Activated CD8-positive, alpha-beta memory T cell treated with anti-CD3 and anti-CD28 coated beads, Interleukin-2, amount 10 ng/mL, durations not matched to agents 7 days and 5 days (primary cell): Measurements from ENCODE around the gene KRTCAP3. TPM values are rescaled to one million over a fixed set of nuclear protein-coding genes. Genes with fewer than 3 reads are reported as not detected.

Experiments used
- ATAC-seq: fragments of 150-1000 bp; cut with Tn5 transposase; one replicate; pipeline ENCODE4 v1.10.0; 2021; ENCODE audit warnings: moderate library complexity
- CTCF ChIA-PET: fragments of 350-600 bp; sonication (Branson Sonifier 250); formaldehyde crosslinking; loops from one replicate; lab custom pipeline; 2021; ENCODE audit warnings: antibody characterized with exemption; lab: Charles Lee
- DNase-seq: peaks from one replicate; pipeline ENCODE4 v3.0.0-alpha.2; 2020
- H3K27ac Mint-ChIP-seq: one replicate; pipeline ENCODE4 v1.8.0; 2021; ENCODE audit warnings: mild to moderate bottlenecking, mixed read lengths
- H3K27me3 Mint-ChIP-seq: one replicate; pipeline ENCODE4 v1.8.0; 2021; ENCODE audit warnings: mixed read lengths
- H3K36me3 Mint-ChIP-seq: one replicate; pipeline ENCODE4 v1.8.0; 2021; ENCODE audit warnings: mild to moderate bottlenecking, mixed read lengths
- H3K4me1 Mint-ChIP-seq: one replicate; pipeline ENCODE4 v1.8.0; 2021; ENCODE audit warnings: mixed read lengths
- H3K4me3 Mint-ChIP-seq: one replicate; pipeline ENCODE4 v1.8.0; 2021; ENCODE audit warnings: mild to moderate bottlenecking, moderate library complexity, mixed read lengths
- H3K9me3 Mint-ChIP-seq: one replicate; pipeline ENCODE4 v1.8.0; 2022; ENCODE audit warnings: low read depth, mixed read lengths
- total RNA-seq, 2 experiments: library from RNA; stranded (reverse); gene quantifications; one replicate each; pipeline ENCODE4 v1.2.3, GENCODE V29; 2021

KRTCAP3 gene
- total RNA-seq, 2 experiments from 2014 or later = 4.5 to 6.4 TPM

GRCh38 chr2:27451095-27451494 is 8.9 kb downstream of the KRTCAP3 start:
- DNase-seq (no peak), ATAC-seq (no peak)
- Mint-ChIP-seq H3K4me3 (no peak overlapping the region), H3K27ac (no peak overlapping the region), H3K4me1 (peaks cover 5% of the 10 kb centered on the region), H3K9me3 (no peaks in the 10 kb centered on the region), H3K27me3 (no peaks in the 10 kb centered on the region), H3K36me3 (peaks cover 1% of the 10 kb centered on the region)
- CTCF ChIA-PET = no interaction called here

DNA sequence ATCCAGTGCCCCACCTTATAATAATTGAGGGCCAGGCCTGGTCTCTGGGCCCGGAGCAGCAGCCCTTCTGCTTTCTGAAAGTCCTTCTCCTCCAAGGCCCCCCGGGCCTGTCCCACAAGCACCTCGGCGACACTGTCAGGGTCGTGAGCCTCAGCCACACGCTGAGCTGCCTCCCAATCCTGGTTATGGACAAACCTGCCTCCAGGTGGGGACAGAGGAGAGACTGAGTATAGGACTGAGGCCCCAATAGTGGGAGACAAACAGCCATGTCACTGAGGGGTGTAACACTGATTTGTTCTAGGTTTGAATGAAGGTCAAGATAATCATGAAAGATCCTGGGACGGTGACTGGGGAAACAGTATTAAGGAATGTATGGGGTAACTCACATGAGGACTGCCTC is 11.8 kb downstream of the KRTCAP3 start:
- Mint-ChIP-seq H3K36me3 (peaks cover 1% of the 10 kb centered on the region), H3K4me3 (no peak overlapping the region), H3K9me3 (no peaks in the 10 kb centered on the region), H3K4me1 (peaks cover 6% of the 10 kb centered on the region), H3K27ac (no peak overlapping the region), H3K27me3 (no peaks in the 10 kb centered on the region)
- CTCF ChIA-PET = no interaction called here
- DNase-seq (no peak), ATAC-seq (no peak)

DNA sequence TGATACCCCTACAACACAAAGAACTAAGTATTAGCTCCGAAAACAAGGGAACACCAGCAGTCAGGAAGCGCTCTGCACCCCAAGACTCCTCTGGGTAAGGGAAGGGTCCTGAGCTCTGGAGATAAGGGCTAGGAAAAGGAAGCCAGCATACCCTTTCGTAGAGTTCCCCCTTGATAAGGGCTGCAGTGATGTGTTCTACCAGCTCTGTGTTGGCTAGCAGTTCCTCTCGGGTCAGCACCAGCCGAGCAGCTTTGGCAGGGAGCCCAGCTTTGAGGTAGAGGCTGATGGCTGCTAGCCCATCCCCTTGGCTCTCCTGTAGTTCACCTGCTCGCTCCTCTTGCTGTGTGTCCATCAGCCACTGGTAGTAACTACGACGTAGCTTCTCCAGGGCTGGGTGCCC is 18.9 kb downstream of the KRTCAP3 start:
- Mint-ChIP-seq H3K4me3 (no peak overlapping the region), H3K9me3 (no peaks in the 10 kb centered on the region), H3K36me3 (no peaks in the 10 kb centered on the region), H3K4me1 (peaks cover 2% of the 10 kb centered on the region), H3K27ac (no peak overlapping the region), H3K27me3 (no peaks in the 10 kb centered on the region)
- DNase-seq (no peak), ATAC-seq (no peak)
- CTCF ChIA-PET = no interaction called here

DNA sequence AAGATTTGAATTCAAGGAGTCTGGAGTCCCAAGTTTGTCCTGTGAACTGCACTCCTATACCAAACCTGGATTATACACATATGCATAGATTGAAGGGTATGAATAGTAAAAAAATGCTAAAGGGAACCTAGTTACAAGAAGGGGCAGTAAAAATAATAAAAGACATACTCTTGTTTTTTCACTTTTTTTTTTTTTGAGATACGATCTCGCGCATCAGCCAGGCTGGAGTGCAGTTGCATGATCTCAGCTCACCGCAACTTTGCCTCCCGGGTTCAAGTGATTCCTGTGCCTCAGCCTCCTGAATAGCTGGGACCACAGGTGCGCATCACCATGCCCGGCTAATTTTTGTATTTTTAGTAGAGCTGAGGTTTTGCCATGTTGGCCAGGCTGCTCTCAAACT is 22.3 kb downstream of the KRTCAP3 start:
- ATAC-seq = no peak
- Mint-ChIP-seq H3K27me3 (no peaks in the 10 kb centered on the region), H3K9me3 (no peaks in the 10 kb centered on the region), H3K36me3 (no peaks in the 10 kb centered on the region), H3K4me1 (no peaks in the 10 kb centered on the region), H3K4me3 (no peak overlapping the region), H3K27ac (no peak overlapping the region)
- DNase-seq = no peak
- CTCF ChIA-PET = no interaction called here

DNA sequence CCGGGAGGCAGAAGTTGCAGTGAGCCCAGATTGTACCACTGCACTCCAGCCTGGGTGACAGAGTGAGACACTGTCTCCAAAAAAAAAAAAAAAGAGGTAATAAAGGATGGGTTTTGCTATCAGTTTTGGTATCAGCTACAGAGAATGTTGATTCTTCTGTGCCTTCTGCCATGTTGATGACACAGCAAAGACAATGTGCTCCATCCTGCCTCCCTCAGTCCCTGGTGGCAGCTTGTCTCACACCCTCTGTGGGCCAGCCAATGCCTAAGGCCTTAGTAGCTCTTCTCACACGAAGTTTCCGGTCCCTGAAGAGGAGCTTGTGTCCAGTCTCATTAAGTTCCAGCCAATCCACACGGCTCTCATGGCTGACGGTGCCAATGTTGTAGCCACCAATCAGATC is 29.8 kb downstream of the KRTCAP3 start:
- DNase-seq (no peak), ATAC-seq (no peak)
- Mint-ChIP-seq H3K27me3 (no peaks in the 10 kb centered on the region), H3K4me3 (no peak overlapping the region), H3K9me3 (no peaks in the 10 kb centered on the region), H3K27ac (no peak overlapping the region), H3K4me1 (no peaks in the 10 kb centered on the region), H3K36me3 (peaks cover 7% of the 10 kb centered on the region)
- CTCF ChIA-PET = interaction anchor here (1.4 kb wide), 1 partner anchor 211 kb away, joined by 3 read pairs; no protein-coding TSS in a partner anchor

- Mint-ChIP-seq H3K27ac (no peak overlapping the region), H3K9me3 (no peaks in the 10 kb centered on the region), H3K36me3 (no peaks in the 10 kb centered on the region), H3K4me1 (peaks cover 19% of the 10 kb centered on the region), H3K27me3 (no peaks in the 10 kb centered on the region), H3K4me3 (no peak overlapping the region)
- DNase-seq (no peak), ATAC-seq (no peak)
- CTCF ChIA-PET = interaction anchor here (0.9 kb wide), 1 partner anchor 17 kb away, joined by 3 read pairs; no protein-coding TSS in a partner anchor
These were observed 43.3 kb downstream of the KRTCAP3 start for GRCh38 chr2:27485496-27485895.

DNA sequence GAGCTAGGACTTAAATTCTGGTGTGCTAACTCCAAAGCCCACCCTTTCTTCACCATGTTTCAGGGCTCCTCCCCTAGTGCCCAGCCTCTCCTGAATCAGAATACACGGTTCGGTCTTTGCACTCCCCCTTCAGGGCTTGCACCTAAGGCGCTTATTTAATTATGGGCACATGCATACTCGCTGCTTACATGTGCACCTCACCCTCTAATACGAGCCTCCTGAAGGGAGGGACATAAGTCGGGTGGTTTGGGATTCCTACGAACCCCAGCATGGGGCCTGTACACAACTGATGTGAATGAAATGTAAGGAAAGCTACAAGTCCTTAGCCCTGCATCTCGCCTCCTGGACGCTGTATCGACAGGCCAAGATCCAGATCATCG is 46.9 kb downstream of the KRTCAP3 start:
- ATAC-seq (peak; percentile 6), DNase-seq (peak; percentile 50)
- Mint-ChIP-seq H3K36me3 (no peaks in the 10 kb centered on the region), H3K4me1 (peaks cover 24% of the 10 kb centered on the region), H3K27ac (peak overlapping the region; percentile 79), H3K27me3 (peaks cover 10% of the 10 kb centered on the region), H3K4me3 (peak overlapping the region; percentile 85), H3K9me3 (no peaks in the 10 kb centered on the region)
- CTCF ChIA-PET = no interaction called here

- ATAC-seq = peak; percentile 96
- Mint-ChIP-seq H3K27ac (peak within 1 kb of the TSS; percentile 79), H3K27me3 (peaks cover 15% of the 10 kb centered on the region), H3K36me3 (no peaks in the 10 kb centered on the region), H3K4me3 (peak within 1 kb of the TSS; percentile 85), H3K4me1 (peaks cover 26% of the 10 kb centered on the region), H3K9me3 (no peaks in the 10 kb centered on the region)
- CTCF ChIA-PET = interaction anchor here (0.9 to 1.0 kb wide), 2 partner anchors 59 to 193 kb away, joined by 3 read pairs; no protein-coding TSS in a partner anchor
- peak; percentile 100 for DNase-seq
These were observed 47.6 kb downstream of the KRTCAP3 start, which contains the start of gene IFT172 for GRCh38 chr2:27489498-27490397. TSS of gene IFT172 (minus strand) at chr2:27489743. CDS start at chr2:27489653, 90 bp downstream.

- peaks cover 39% of the 10 kb centered on the region for H3K27me3 Mint-ChIP-seq
These were observed 50.4 kb downstream of the KRTCAP3 start for GRCh38 chr2:27492557-27492956.

DNA sequence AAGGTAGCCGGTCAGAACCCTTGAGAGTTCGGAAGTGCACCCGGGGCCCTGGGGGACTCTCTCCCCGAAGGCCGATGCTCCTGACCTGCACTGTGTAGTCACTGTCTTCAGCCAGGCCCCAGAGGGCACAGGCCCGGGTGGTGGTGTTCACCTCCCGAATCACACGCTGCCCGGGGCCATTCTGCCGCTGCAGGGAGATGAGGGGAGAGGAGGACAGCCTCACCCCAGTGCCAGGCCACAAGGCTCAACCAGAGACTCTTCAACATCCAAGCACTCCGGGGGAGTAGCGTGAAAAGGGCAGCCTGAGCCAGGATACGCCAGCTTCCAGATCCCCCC is 51.7 kb downstream of the KRTCAP3 start:
- DNase-seq (no peak), ATAC-seq (no peak)
- Mint-ChIP-seq H3K4me1 (peaks cover 28% of the 10 kb centered on the region), H3K9me3 (no peaks in the 10 kb centered on the region), H3K36me3 (no peaks in the 10 kb centered on the region), H3K27me3 (peaks cover 48% of the 10 kb centered on the region), H3K4me3 (no peak overlapping the region), H3K27ac (no peak overlapping the region)
- CTCF ChIA-PET = interaction anchor here (1.2 kb wide), 1 partner anchor 187 kb away, joined by 3 read pairs; no protein-coding TSS in a partner anchor

More at GRCh38 chr2:27492557-27492956, 50.4 kb downstream of the KRTCAP3 start:
- DNase-seq (no peak), ATAC-seq (no peak)
- H3K4me3 Mint-ChIP-seq = no peak overlapping the region
- H3K27ac Mint-ChIP-seq = no peak overlapping the region
- peaks cover 32% of the 10 kb centered on the region for H3K4me1 Mint-ChIP-seq
- CTCF ChIA-PET = interaction anchor here (0.6 kb wide), 1 partner anchor 404 kb away, joined by 3 read pairs; no protein-coding TSS in a partner anchor
- H3K36me3 Mint-ChIP-seq = no peaks in the 10 kb centered on the region
- H3K9me3 Mint-ChIP-seq = no peaks in the 10 kb centered on the region

Other genes with a start within 250 kb of the KRTCAP3 start
- gene ATRAID, start 230.3 kb upstream of the KRTCAP3 start, total RNA-seq = 10 to 100 TPM; 78.6 to 84.0 TPM
- 10 to 100 TPM; 35.0 to 47.9 TPM for gene SLC5A6, start 230.1 kb upstream of the KRTCAP3 start, total RNA-seq
- gene CAD, start 225.0 kb upstream of the KRTCAP3 start, total RNA-seq = 10 to 100 TPM; 78.6 to 99.5 TPM
- gene SLC30A3, start 179.3 kb upstream of the KRTCAP3 start, total RNA-seq = under 1 TPM; 0.38 to 0.47 TPM
- gene DNAJC5G, start 166.9 kb upstream of the KRTCAP3 start, total RNA-seq = not detected
- gene TRIM54, start 160.0 kb upstream of the KRTCAP3 start, total RNA-seq = under 1 TPM in 1 of 2 experiments, not detected in 1; 0.28 TPM
- gene UCN, start 133.9 kb upstream of the KRTCAP3 start, total RNA-seq = 1 to 10 TPM; 1.1 to 2.6 TPM
- 10 to 100 TPM; 87.4 to 97.6 TPM for gene MPV17, start 119.3 kb upstream of the KRTCAP3 start, total RNA-seq
- gene GTF3C2, start 85.6 kb upstream of the KRTCAP3 start, total RNA-seq = 10 to 100 TPM; 54.6 to 67.6 TPM
- gene EIF2B4, start 72.0 kb upstream of the KRTCAP3 start, total RNA-seq = 10 to 100 TPM; 38.6 to 43.1 TPM
- 100 to 1,000 TPM; 101 to 125 TPM for gene SNX17, start 71.8 kb upstream of the KRTCAP3 start, total RNA-seq
- 10 to 100 TPM; 12.7 to 15.4 TPM for gene ZNF513, start 61.6 kb upstream of the KRTCAP3 start, total RNA-seq
- 100 to 1,000 TPM; 136 to 159 TPM for gene PPM1G, start 32.8 kb upstream of the KRTCAP3 start, total RNA-seq
- gene NRBP1, start 13.8 kb upstream of the KRTCAP3 start, total RNA-seq = 100 to 1,000 TPM in 1 of 2 experiments, 10 to 100 TPM in 1; 88.5 to 103 TPM
- 10 to 100 TPM; 11.5 to 15.7 TPM for gene IFT172, start 47.4 kb downstream of the KRTCAP3 start, total RNA-seq
- gene FNDC4, start 52.8 kb downstream of the KRTCAP3 start, total RNA-seq = under 1 TPM in 1 of 2 experiments, not detected in 1; 0.14 TPM
- not detected for gene GCKR, start 54.5 kb downstream of the KRTCAP3 start, total RNA-seq
- gene ZNF512, start 140.7 kb downstream of the KRTCAP3 start, total RNA-seq = 10 to 100 TPM; 32.8 to 39.5 TPM
- 1 to 10 TPM in 1 of 2 experiments, under 1 TPM in 1; 0.98 to 1.5 TPM for gene CCDC121, start 186.6 kb downstream of the KRTCAP3 start, total RNA-seq
- gene GPN1, start 186.7 kb downstream of the KRTCAP3 start, total RNA-seq = 10 to 100 TPM; 36.9 to 50.9 TPM
- 10 to 100 TPM; 34.8 to 39.7 TPM for gene SUPT7L, start 221.2 kb downstream of the KRTCAP3 start, total RNA-seq
- 10 to 100 TPM; 27.8 to 28.2 TPM for gene SLC4A1AP, start 221.5 kb downstream of the KRTCAP3 start, total RNA-seq